Raji (cell line): ENCODE data around the gene RPL31.

Experiments
- POLR2A ChIP-seq: IDR thresholded peaks from 2 replicates; pipeline ENCODE4 v1.6.1; 2011; ENCODE audit warnings: low read depth, low read length, control low read depth; ENCODE audit not compliant: insufficient read depth

RPL31 gene

DNA sequence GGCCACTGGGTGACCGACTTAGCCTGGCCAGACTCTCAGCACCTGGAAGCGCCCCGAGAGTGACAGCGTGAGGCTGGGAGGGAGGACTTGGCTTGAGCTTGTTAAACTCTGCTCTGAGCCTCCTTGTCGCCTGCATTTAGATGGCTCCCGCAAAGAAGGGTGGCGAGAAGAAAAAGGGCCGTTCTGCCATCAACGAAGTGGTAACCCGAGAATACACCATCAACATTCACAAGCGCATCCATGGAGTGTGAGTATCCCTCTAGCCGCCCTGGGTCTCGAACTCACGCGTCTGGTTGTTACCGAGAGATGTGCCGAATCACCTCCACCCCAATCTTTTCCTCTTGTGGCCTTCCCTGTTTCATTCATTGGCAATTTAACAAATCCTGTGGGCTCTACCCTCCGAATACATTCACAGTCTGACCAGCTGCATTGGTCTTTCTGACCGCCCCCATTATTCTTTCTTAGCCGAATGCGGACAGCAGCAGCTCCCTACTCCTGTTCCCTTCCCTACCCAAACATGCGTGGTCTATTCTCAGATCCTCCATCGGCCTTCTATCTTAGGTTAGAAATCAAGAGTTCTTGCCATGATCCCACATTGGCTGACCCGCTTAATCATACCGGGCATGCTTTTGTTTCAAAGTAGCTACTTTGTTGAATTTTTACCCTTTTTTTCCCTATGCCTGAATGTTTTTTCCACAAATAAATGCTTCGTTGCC is 631 bp downstream of the RPL31 start:
- TF ChIP-seq POLR2A, result no peak

- TF ChIP-seq POLR2A, result no peak
Measured at GRCh38 chr2:101003278-101003775, 1.2 kb downstream of the RPL31 start.

DNA sequence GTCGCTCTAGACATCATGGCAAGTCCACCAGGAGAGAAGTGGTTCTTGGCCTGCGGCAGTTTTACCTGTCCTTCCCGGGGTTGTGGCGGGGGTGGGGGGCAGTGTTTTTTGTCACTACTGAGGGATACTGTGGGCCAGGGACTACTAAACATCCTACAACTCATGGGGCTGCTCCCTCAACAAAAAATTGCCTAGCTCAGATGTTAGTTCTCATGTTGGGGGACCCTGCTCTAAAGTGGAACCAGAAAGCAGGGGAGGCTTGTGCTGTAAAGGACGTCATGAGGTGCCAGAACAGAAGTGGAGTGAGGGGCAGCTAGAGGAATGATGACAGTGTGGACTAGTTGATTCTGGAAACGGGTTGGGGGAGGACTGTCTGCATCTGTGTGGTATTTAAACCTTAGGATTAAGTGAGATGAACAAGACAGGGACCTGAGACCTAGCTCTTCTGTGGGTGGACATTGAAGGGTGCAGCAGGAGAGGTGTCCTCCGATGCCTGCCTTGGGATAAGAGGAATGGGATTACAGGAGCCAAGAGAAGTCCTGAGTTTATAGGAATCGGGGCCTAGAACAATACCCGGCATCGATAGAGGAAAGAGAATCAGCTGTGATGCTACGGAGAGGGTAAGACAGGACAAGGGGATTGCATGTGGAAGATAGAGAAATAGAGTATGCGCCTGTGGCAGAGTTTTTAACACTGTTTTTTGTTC is 2.7 kb downstream of the RPL31 start:
- TF ChIP-seq POLR2A, result no peak

DNA sequence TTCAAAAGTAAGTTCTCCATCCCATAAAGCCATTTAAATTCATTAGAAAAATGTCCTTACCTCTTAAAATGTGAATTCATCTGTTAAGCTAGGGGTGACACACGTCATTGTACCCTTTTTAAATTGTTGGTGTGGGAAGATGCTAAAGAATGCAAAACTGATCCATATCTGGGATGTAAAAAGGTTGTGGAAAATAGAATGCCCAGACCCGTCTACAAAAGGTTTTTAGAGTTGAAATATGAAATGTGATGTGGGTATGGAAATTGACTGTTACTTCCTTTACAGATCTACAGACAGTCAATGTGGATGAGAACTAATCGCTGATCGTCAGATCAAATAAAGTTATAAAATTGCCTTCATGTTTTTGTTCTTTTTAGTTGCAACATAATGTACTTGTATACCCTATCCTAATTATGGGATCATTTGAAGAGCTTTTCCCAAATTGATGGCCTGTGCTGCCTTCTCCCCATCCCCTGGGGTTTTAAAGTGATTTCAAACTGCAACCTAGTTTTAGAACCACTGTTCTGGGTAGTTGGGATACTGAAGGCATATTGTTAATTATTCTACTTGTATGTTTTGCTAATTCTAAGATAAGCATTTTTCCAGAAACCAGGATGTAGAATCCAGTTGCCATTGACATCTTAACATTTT is 4.1 kb downstream of the RPL31 start:
- TF ChIP-seq POLR2A, result no peak

- TF ChIP-seq POLR2A, result peak; percentile 35; the same call in 1 of the 2 replicates
Measured at GRCh38 chr2:101007415-101008345, 5.6 kb downstream of the RPL31 start.

GRCh38 chr2:101011152-101011551 is 9.1 kb downstream of the RPL31 start:
- TF ChIP-seq POLR2A, result no peak

- TF ChIP-seq POLR2A, result no peak
Measured at GRCh38 chr2:101012054-101012705, 10.1 kb downstream of the RPL31 start.

DNA sequence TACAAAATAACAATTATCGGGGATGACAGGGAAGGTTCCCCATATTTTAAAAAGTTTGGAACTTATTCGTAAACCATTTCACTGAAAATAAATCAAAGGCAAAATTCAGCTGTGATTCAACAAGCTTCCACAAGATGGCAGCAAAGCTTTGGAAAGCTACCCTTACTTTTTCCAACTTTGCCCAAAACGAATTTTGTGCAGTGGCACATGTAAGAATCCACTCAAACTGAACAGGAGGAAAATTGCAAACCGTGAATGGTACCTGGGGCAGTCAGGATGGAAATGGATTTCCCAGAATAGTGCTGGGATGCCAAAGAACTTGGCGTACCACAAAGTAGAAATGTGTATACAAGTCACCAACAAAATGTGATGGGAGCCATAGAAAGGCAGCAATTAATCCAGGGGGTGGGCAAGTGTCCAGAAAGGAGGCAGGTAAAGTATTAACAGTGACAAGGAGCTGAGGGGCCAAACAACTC is 10.7 kb downstream of the RPL31 start:
- no peak for TF ChIP-seq POLR2A

DNA sequence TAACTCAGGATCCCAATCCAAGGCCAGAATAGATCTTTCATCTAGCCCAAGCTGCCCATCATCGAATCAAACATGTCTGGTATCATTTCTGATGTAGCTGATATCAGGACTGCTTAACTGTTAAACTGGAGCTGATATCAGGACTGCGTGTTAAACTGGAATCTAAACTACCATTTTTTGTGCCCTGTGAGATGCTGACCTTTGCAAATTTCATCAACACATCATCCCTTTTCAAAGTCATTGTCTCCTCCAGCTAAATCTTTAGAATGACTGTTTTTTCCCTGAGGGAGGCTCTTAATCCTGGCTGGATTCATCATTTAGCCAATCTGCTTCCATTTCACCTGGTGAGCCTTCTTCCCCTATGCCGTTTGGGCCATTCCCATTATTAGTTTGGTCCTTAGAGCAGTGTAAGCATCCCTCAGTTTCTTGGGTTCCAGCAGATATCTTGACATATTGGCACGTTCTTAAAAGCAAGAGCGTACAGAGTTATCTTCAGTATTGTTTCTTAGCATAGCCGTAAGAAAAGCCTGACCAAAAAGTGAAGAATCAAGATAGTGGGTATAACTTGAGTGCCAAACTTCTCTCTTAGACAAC is 12.3 kb downstream of the RPL31 start:
- TF ChIP-seq POLR2A, result no peak

DNA sequence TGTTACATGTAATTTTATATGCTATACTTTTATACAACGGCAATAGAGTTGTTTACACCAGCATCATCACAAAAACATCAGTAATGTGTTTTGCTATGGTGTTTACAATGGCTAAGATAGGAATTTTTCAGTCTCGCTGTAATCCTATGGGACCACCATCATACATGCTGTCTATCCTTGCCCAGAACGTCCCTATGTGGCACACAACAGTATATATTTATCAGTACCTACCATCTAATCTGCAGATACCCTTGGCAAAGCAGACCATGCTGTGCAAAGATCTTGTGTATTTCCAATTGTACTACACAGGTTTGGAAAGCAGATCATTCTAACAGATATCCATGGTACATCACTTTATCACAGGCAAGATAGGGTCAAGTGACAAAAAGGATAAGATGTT is 15.3 kb downstream of the RPL31 start:
- TF ChIP-seq POLR2A, result no peak

GRCh38 chr2:101018934-101019333 is 16.8 kb downstream of the RPL31 start:
- no peak for TF ChIP-seq POLR2A

DNA sequence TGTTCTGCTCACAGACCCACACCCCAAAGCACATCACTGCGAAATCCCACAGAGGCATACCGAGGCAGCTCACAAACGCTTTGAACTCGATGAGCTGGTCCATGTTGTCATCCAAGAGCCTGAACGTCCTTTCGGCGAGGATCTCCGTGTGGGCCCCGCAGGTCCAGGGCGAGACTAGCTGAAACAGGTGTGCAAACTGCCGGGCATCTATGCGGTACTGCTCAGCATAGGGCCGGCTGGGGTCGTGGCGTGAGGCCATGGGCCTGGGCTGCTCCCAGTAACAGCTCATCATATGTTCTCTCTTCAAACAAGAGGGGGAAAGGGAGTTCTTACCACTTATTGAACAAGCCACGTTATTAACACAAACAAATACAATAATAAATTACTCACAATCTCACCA is 20.1 kb downstream of the RPL31 start:
- no peak for TF ChIP-seq POLR2A

DNA sequence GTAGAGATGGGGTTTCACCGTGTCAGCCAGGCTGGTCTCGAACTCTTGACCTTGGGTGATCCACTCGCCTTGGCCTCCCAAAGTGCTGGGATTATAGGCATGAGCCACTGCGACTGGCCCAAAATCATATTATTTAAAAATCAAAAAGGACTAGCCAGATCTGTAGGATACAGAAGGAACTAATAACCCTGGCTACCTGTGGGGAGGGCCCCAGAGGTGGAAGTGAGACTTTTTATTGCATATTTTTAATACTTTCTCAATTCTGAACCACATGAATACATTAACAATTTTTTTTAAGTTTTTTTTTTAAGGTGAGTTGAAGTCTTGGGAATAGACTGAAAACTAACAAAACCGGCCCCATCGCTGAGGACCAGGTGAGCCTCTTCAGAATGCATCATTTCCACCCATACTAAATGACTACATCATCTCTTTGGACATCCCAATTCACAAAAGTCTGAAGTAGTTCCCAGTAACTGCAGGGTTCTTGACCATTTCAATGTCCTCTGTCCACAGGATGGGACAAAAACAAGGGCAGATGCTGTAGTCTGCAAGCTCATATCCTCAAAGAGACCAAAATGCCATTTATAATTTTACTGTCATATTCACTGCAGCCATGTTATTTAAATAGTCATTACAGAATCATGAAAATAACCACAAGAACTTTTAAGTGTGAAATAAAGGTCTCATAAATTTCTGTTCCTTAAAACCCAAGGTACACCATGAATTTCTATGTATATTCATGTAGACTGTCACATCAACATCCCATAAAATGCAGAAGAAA is 21.4 kb downstream of the RPL31 start:
- no peak for TF ChIP-seq POLR2A
